ENCODE measurements around the gene C19orf25. TPM values are rescaled to one million over a fixed set of nuclear protein-coding genes. Genes with fewer than 3 reads are reported as not detected.
A peak's percentile ranks its signal among the peaks of the same experiment; 100 is the strongest.

The C19orf25 gene
- total and polyA plus RNA-seq, 2 of the 13 experiments (the other 11 are each of a cell fraction or from before 2014, with no cell fraction given) = 14.2 to 32.4 TPM

GRCh38 chr19:1446713-1447481, 32.1 kb downstream of the C19orf25 start (continued):
- TF ChIP-seq, protein P1, sequence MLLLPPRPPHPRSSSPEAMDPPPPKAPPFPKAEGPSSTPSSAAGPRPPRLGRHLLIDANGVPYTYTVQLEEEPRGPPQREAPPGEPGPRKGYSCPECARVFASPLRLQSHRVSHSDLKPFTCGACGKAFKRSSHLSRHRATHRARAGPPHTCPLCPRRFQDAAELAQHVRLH (CRISPR knock-in tag; IDR thresholded peaks at IDR 0.05; ENCODE audit: borderline replicate concordance, low read depth) = peak; percentile 77
- TF ChIP-seq ZNF264 (CRISPR knock-in tag; IDR thresholded peaks at IDR 0.05) = no peak
- no peak for TF ChIP-seq IKZF1 (IDR thresholded peaks at IDR 0.05)
- no peak for TF ChIP-seq TCF7 (IDR thresholded peaks at IDR 0.05; ENCODE audit: low read depth)
- TF ChIP-seq SRSF4 (IDR thresholded peaks at IDR 0.05; ENCODE audit: low read depth, low read length, poor library complexity, severe bottlenecking) = no peak
- TF ChIP-seq ZC3H13 (CRISPR knock-in tag; IDR thresholded peaks at IDR 0.05) = no peak
- peak; percentile 67 for TF ChIP-seq SAP130 (CRISPR knock-in tag; IDR thresholded peaks at IDR 0.05; ENCODE audit: low read depth)
- TF ChIP-seq CHCHD3 (CRISPR knock-in tag; IDR thresholded peaks at IDR 0.05) = no peak
- no peak for TF ChIP-seq PCBP2 (optimal IDR thresholded peaks at IDR 0.05; ENCODE audit: low read depth, low read length, poor library complexity, severe bottlenecking)
- TF ChIP-seq ZBTB3 (CRISPR knock-in tag; IDR thresholded peaks at IDR 0.05; ENCODE audit: borderline replicate concordance, low read depth) = no peak
- 0 out of 2 replicates have a peak, but pooled peaks have one; percentile 39 for TF ChIP-seq EZH2 (conservative IDR thresholded peaks at IDR 0.05; ENCODE audit: low read depth, low read length)
- TF ChIP-seq SNAI1 (CRISPR knock-in tag; IDR thresholded peaks at IDR 0.05; ENCODE audit: borderline replicate concordance) = peak; percentile 48; the same call in 1 of the 2 replicates
- no peak for TF ChIP-seq ZFP1 (CRISPR knock-in tag; IDR thresholded peaks at IDR 0.05)
- TF ChIP-seq, protein P2, sequence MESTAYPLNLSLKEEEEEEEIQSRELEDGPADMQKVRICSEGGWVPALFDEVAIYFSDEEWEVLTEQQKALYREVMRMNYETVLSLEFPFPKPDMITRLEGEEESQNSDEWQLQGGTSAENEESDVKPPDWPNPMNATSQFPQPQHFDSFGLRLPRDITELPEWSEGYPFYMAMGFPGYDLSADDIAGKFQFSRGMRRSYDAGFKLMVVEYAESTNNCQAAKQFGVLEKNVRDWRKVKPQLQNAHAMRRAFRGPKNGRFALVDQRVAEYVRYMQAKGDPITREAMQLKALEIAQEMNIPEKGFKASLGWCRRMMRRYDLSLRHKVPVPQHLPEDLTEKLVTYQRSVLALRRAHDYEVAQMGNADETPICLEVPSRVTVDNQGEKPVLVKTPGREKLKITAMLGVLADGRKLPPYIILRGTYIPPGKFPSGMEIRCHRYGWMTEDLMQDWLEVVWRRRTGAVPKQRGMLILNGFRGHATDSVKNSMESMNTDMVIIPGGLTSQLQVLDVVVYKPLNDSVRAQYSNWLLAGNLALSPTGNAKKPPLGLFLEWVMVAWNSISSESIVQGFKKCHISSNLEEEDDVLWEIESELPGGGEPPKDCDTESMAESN (CRISPR knock-in tag; conservative IDR thresholded peaks at IDR 0.05) = 0 out of 2 replicates have a peak, but pooled peaks have one; percentile 33
- TF ChIP-seq ZNF414 (CRISPR knock-in tag; IDR thresholded peaks at IDR 0.05) = no peak
- peak; percentile 66; the same call in 1 of the 2 replicates for TF ChIP-seq STAT5B (CRISPR knock-in tag; IDR thresholded peaks at IDR 0.05)
- TF ChIP-seq MATR3 (CRISPR knock-in tag; IDR thresholded peaks at IDR 0.05) = no peak
- no peak for TF ChIP-seq ZNF678 (CRISPR knock-in tag; IDR thresholded peaks at IDR 0.05)
- TF ChIP-seq, protein P3, sequence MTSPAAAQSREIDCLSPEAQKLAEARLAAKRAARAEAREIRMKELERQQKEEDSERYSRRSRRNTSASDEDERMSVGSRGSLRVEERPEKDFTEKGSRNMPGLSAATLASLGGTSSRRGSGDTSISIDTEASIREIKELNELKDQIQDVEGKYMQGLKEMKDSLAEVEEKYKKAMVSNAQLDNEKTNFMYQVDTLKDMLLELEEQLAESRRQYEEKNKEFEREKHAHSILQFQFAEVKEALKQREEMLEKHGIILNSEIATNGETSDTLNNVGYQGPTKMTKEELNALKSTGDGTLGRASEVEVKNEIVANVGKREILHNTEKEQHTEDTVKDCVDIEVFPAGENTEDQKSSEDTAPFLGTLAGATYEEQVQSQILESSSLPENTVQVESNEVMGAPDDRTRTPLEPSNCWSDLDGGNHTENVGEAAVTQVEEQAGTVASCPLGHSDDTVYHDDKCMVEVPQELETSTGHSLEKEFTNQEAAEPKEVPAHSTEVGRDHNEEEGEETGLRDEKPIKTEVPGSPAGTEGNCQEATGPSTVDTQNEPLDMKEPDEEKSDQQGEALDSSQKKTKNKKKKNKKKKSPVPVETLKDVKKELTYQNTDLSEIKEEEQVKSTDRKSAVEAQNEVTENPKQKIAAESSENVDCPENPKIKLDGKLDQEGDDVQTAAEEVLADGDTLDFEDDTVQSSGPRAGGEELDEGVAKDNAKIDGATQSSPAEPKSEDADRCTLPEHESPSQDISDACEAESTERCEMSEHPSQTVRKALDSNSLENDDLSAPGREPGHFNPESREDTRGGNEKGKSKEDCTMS (CRISPR knock-in tag; conservative IDR thresholded peaks at IDR 0.05) = no peak
- TF ChIP-seq, protein P4, sequence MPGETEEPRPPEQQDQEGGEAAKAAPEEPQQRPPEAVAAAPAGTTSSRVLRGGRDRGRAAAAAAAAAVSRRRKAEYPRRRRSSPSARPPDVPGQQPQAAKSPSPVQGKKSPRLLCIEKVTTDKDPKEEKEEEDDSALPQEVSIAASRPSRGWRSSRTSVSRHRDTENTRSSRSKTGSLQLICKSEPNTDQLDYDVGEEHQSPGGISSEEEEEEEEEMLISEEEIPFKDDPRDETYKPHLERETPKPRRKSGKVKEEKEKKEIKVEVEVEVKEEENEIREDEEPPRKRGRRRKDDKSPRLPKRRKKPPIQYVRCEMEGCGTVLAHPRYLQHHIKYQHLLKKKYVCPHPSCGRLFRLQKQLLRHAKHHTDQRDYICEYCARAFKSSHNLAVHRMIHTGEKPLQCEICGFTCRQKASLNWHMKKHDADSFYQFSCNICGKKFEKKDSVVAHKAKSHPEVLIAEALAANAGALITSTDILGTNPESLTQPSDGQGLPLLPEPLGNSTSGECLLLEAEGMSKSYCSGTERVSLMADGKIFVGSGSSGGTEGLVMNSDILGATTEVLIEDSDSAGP (CRISPR knock-in tag; IDR thresholded peaks at IDR 0.05; ENCODE audit: borderline replicate concordance) = peak; percentile 65; the same call in 1 of the 2 replicates
- no peak for TF ChIP-seq MAF1 (CRISPR knock-in tag; IDR thresholded peaks at IDR 0.05; ENCODE audit: borderline replicate concordance)
- TF ChIP-seq ZNF251 (CRISPR knock-in tag; IDR thresholded peaks at IDR 0.05) = no peak
- TF ChIP-seq SCMH1 (CRISPR knock-in tag; IDR thresholded peaks at IDR 0.05; ENCODE audit: borderline replicate concordance) = no peak
- no peak for TF ChIP-seq ZNF780A (CRISPR knock-in tag; IDR thresholded peaks at IDR 0.05)
